HG03571 (cell line): Measurements from ENCODE around the gene LMF1.
"Not testable (repeated sequence)": the region's sequence is repeated elsewhere in the genome, so short reads cannot be mapped to it uniquely, and the experiment has no call there.

Source experiments
- ATAC-seq: cut with Tn5 transposase; IDR thresholded peaks from one replicate; pipeline ENCODE4 v1.9.1; 2021; ENCODE audit not compliant: unreplicated experiment

Gene LMF1

DNA sequence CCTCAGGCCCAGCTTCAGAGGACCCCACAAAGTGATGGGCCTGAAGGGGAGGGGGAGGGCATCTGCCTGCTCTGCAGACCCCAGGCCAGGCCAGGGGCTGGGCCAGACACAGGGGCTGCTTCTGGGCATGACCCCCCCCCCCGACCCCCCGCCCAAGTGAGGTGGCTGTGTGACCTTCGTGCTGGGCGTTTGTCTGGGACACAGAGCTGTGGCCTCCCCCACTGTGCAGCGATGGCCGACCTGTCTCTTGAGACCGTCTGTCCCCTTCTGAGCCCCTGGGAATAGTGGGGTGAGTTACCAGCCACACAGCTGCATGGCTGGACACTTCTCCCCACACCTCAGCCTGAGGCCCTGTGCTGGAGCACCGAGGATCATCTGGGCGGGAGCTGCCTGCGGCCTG, 135.4 kb downstream of the LMF1 start:
- ATAC-seq = no peak

DNA sequence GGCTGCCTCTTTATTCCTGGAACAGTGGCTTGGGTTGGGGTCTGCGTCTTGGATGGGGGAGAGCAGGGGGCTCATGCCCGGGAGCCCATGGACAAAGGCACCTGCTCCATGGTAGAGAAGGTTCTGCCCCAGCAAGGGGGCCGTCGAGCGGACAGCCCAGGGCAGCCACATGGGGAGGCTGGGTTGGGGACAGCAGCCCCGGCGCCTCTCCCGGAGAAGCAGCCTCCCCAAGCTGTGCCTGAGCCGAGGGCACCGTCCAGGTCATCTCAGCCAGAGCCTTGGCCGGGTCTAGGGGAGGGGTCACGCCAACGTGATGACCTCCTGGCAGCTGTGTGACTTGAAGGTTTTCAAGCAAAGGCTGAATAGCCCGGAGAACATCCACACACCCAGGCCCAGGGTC, 137.4 kb downstream of the LMF1 start:
- no peak for ATAC-seq

DNA sequence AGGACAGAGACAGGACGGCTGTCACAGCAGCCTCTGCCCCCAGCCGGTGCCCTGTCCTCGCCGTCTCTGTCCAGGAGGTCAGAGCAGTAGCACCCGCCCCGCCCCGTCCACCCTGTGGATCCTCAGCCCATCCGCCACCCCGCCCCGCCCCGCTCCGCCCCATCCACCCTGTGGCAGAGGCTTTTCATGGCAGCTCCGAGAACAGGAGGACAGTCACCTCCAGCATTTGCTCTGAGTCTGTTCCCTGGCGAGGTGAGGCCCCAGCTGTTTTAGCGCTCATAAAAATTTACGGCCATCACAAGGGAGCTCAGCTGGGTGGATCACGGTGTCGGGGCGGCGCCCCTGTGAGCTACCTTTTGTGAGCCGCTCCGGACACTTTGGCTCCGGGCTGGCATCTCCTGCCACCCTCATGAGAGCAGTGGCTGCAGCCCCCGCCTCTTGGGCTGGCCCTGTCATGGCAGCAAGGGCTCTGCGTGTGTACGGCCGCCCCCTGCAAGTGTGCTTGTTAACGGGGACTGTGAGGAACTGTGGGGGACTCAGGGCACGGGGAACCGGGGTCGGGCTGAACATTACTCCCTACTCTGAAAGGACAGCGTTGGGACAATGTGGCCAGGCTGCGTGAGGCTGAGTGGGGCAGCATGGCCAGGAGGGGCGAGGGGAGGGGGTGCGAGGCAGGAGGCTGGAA, 138.0 kb downstream of the LMF1 start:
- no peak for ATAC-seq

DNA sequence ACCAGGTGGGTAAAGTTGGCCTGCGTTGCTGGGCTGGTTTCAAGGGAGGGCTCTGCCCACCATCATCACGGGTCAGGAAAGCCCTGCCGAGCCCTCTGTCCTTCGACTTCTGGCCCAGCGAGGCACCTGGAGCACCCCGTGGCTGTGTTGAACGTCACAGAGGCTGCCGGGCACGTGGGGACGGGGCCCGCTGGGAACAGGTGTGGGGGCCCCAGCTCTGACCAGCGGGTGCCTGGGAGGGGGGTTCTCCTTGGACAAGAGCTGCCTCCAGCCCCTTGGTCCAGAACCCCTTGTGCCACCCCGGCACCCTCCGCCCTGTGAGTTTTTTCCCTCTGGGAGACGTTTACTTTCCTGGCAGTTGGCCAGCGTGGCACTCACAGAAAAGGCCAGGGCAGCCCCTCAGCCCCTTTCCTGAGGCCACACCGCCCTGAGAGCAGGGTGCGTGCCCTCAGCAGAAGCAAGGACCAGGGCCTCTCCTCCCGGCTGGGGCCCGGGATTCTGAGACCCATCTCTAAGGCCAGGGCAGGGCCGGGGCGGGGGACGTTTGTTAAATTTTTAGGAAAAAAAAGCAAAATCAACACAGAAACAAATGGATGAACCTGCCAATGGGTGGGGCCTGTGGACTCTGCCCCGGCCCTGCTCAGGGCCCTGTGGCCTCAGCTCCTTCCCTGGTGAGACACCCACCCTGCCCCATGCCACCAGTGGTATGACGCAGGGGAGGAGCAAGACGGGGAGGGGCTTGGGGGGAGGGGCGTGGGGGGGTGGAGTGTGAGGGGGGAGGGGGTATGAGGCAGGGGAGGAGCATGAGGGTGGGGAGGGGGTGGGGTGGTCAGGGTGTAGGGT, 139.0 kb downstream of the LMF1 start:
- ATAC-seq = no peak

DNA sequence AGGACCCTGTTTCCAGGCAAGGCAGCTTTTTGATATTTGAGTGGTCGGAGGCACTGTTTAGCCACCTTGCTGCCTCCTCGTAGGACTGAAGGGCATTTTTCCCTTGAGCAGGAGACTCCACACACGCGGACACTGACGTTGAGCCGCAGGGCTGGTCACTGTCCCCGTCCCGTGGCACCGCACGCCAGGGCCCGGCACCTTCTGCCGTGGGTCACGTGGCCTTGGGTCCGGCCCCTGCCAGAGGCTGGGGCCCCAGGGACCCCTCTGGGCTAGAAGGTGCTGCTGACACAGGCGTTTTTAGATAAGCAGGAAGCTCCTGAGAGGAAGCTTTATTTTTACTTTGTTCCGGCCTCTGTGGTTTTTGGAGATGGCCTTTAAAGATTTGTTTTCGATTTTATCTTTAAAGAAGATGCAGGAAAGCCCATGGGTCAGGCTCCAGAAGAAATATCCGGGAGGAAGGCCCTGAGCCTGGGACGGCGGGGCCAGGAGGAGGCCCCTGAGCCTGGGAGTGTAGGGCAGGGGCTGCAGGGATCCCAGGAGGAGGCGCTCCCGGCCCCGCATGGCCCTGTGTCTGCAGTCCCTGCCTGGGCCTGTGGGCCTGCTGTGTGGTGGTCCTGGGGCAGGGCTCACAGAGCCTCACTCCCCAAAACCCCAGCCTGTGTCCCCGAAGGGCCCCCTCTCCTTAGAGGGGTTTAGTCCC, 139.8 kb downstream of the LMF1 start:
- ATAC-seq = no peak

DNA sequence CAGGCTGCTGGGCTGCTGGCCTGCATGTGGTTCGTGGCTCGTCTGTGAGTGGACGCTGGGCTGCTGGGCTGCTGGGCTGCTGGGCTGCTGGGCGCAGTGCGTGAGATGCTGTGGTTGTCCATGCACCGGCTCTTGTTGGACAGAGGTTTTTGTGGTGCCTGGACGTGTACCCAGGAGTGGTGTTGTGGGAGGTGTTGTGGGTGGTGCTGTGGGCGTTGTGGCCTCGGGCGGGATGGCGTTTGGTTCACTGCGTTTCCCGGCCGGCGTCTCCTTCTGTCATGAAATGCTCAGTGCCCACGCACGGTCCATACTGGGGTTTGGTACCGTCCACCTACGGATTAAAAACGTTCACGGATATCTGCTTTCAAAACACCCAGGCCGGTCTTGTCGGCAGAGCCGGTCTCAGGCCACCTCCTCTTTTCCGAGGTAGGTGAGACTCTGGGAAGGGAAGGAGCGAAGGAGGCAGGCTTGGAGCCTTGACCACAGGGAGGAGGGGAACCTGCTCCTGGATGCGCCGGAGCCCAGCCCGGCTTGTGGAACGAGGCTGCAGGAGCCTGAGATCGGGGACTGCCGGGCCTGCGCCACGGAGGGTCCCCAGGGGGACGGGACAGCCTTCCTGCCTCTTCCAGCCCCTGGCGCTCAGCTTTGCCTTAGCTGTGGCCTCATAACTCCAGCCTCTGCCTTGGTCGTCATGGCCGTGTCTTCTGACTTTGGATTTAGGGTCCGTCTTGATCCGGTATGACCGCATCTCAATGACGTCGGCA, 140.5 kb downstream of the LMF1 start:
- ATAC-seq = no peak

DNA sequence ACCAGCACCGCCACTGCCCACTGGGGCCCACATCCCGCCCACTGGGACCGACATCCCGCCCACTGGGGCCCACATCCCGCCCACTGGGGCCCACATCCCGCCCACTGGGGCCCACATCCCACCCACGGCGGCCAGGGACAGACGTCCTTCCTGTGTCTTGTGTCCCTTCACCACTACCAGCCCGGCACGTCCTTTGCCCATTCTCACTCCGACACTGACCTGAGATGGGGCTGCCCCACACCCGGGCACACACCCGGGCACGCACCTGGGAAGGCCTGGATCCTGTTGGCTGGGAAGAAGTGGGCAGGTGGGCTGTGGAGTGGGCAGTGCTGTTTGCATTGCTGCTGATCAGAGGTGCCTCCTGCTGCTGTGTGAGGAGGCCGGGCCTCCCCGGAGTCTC, 141.9 kb downstream of the LMF1 start:
- ATAC-seq = no peak

DNA sequence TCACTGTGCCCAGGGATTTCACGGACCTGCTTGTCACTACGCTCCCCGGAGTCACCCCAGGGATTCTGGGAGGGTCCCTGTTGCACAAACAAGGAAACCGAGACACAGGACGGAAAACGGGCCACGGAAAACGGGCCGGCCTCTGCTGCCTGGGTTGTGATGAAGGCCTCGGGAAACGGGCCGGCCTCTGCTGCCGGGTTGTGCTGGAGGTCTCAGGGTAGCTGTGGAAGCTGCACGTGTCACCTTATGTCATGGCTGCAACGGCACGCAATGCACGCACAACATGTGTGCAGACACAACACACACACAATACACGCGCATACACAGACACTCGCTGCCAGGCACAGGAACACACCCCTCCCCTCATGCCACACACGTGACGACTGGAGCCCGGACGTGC, 143.3 kb downstream of the LMF1 start:
- ATAC-seq = no peak

DNA sequence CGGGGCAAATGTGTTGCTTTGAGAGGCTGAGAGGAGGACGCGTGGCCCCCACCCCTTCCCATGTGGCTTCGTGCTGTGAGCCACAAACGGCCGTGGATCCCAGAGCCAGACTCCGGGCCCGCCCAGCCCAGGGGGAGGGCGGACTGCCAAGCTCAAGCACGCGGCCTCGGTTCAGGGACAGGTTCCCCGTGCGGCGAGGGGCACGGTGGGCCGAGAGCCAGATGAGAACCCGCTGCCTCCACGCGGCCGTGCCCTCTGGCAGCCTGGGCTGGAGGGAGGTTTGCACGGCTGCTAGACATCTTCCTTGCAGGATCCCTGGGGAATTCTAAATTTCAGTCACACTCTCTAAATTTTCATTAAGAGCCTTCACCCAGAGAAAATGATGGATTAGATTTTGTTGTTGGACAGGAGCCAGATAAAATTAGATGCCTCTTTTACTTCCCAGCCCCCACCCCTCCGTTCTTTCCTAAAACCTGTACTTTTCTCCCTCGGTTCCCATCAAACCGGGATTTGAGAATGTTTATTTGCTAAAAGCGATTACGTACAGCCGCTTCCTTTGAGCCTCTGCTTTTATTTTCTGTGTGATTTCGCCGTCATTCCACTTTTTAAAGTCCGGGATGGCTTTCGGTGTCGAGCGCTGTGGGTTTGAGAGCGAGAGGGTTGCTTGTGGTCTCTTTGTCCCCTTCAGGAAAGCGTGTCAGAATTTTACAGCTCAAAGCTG, 145.3 kb downstream of the LMF1 start:
- no peak for ATAC-seq

DNA sequence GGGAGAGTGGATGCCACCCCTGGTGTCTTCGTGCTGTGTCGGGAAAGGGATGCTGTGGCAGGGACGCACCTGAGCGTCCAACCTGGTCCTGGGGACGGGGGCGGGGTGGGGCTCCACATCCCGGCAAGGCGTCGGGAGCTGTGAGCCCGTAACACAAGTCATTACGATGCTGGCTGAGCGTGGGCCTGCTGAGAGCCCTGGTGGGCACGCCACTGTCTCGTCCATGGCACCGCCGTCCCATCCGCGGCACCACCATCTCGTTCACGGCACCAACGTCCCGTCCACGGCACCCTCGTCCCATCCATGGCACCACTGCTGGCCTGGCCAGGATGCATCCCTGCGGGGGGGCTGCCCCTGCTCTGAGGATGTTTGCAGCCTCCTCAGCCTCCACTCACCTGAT, 146.2 kb downstream of the LMF1 start:
- no peak for ATAC-seq

DNA sequence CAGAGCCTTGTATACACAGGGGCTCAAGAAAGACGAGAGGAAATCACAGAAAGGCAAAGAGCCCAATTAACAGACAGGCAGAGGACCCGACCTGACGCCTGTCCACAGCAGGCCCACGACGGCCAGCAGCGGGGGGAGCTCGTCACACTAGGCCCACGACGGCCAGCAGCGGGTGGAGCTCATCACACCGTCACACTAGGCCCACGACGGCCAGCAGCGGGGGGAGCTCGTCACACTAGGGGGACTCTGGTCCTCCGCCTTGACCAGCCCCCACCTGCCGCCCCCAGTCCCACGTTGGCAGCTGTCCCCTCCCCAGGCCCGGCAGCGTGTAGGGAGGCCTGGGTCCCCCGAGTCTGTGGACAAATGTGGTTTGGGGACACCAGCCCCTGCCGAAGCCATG, 146.6 kb downstream of the LMF1 start:
- no peak for ATAC-seq

DNA sequence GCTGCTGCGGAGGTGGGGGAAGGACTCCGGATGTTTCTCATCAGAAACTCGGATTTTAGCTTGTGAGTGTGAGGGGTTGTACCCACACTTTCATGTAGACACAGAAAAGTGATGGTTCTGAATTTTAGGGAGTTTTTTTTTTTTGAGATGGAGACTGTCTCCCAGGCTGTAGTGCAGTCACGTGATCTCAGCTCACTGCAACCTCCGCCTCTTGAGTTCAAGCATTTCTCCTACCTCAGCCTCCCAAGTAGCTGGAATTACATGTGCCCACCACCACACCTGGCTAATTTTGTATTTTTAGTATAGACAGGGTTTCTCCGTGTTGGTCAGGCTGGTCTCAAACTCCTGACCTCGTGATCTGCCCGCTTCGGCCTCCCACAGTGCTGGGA, 147.9 kb downstream of the LMF1 start:
- no peak for ATAC-seq

DNA sequence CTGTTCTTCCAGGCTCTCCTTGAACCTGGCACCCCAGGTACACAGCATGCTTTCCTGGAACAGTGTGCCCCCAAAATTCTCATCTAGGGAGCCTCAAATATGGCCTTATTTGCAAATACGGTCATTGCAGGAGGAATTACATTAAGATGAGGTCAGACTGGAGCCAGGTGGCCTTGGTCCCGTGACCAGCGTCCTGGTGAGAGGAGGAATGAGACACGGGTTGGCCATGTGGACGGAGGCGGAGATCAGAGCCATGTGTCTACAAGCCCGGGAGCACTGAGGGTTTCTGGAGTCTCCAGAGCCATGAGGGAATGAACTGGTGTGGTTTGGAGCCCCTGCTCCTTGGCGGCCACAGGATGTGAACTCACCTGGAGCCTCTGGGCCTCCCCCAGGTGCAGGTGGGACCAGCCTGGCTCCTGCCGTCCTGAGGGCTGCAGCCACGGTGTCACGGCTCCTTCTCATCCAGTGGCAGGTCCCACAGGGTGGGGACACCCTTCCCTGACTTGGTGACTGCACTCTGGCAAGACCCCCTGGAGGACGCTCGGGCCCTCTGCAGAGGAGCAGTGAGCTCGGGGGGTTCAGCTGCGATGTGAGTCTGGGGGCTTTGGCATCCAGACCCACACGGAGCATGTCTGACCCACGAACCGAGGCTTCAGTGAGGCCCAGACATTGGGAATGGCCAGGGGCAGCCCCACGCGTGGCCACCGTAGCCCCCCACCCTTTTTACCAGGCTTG, 148.4 kb downstream of the LMF1 start:
- ATAC-seq = no peak

DNA sequence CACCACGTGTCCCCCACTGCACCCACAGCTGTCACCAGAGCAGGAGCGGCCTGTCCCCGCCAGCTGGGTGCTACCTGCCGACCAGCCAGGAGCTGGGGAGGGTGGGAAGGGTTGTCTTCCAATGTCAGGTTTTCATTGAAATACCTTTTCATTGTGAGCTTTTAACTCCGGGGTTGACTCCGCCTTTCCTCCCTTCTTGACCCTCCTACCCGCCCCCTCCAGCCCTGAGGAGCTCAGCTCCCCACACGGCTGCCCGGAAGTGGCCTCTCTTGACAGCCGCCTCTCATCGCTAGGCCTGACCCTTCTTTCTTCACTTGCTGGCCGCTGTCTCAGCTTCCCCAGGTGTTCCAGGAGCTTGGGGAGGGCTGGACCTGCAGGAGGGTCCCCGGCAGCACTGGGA, 149.0 kb downstream of the LMF1 start:
- no peak for ATAC-seq

DNA sequence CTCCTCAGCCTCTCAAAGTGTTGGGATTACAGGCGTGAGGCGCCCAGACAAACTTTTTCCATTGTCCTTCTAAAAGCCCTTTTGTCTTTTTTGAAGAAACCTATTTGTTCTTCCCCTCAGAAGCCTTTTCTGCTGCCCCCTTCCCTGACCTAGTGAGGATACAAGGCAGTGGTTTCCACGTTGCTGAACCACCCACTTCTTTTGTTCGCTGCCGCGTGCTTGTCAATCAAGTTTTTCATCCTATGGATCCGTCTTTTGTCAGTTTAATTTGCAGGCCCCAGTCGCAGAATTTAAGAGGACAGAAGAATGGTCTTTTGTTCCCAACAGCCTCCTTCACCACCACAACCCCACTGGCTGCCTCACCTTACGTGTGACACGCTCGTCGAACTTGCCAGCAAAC, 150.0 kb downstream of the LMF1 start:
- no peak for ATAC-seq

DNA sequence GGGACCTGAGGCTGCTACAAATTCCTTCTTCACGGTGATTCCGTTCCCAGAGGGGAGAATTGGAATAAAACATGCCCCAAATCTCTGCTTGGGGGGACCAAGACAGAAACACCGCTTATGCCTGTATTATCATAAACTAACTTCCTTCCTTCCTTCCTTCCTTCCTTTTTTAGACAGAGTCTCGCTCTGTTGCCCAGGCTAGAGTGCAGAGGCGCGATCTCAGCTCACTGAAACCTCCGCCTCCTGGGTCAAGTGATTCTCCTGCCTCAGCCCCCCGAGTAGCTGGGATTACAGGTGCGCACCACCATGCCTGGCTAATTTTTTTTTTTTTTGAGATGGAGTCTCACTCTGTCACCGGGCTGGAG, 150.8 kb downstream of the LMF1 start:
- not testable (repeated sequence) for ATAC-seq

DNA sequence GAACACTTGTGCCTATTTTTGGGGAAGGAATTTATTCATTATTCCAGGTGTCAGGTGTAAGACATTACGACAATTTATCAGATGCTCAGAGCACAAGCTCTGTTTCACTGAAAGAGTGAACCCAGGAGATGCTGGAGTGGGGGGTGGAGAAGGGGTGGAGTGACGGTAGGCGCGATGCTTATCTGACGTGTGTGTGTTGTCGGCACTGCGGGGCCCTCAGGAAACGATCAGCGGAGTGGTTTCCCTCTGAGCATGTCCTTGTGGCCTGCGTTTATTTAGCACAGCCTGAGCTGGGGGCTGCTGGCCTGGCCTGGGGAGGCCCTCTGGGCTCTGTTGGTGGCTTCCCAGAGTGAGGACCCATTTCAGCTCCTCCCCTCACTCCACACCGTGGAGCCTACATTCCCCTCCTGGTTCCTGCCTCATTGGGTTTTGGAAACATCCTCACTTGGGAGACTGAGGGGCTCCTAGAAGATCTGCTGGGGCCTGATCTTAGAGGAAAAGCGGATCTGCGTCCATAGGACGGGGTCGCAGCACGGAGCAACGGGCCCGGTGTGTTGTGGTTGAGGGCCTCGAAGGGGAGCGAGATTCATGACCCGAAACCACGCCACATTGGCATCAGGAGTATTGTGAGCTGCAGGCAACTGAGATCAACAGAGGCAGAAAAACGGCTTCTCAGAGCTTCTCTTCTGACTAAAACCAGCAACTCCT, 151.3 kb downstream of the LMF1 start:
- ATAC-seq = no peak

DNA sequence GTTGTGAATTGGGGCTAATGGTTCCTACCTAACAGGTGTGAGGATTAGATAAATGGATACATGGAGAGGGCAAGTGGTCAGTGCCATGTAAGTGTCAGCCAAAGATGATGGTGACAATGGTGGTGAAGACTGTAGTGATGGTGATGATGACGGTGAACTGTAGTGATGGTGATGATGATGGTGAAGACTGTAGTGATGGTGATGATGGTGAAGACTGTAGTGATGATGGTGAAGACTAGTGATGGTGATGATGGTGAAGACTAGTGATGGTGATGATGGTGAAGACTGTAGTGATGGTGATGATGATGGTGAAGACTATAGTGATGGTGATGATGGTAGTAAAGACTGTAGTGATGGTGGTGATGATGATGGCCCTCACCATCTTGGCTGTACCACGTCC, 152.2 kb downstream of the LMF1 start:
- no peak for ATAC-seq

DNA sequence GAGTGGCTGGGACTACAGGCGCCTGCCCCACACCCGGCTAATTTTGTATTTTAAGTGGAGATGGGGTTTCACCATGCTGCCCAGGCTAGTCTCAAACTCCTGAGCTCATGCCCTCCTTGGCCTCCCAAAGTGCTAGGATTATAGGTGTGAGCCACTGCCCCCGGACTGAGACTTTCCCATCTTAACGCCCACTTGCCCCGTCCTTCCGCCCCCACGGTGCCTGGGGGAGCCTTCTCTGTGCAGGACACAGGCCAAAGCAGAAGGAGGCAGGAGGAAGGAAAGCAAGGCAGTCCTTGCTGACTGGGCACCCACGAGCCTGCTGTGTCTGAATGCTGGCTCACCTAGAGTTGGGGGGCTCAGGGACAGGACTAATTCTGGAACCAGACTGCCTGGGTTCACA, 152.7 kb downstream of the LMF1 start:
- ATAC-seq = no peak
